Activated CD8-positive, alpha-beta T cell treated with anti-CD3 and anti-CD28 coated beads for 36 hours (primary cell): ENCODE measurements around the gene SH2D4B. TPM values are rescaled to one million over a fixed set of nuclear protein-coding genes. Genes with fewer than 3 reads are reported as not detected.

Source experiments
- ATAC-seq: fragments of 200-7000 bp; cut with Tn5 transposase; one replicate; pipeline ENCODE4 v1.10.0; 2021; ENCODE audit warnings: mild to moderate bottlenecking, moderate library complexity
- CTCF ChIA-PET: fragments of 350-600 bp; sonication (Branson Sonifier 250); formaldehyde crosslinking; loops from one replicate; lab custom pipeline; 2021; ENCODE audit warnings: antibody characterized with exemption; lab: Charles Lee
- POLR2A ChIA-PET: fragments of 350-600 bp; sonication (Branson Sonifier 250); formaldehyde crosslinking; loops from one replicate; lab custom pipeline; 2021; ENCODE audit warnings: antibody characterized with exemption; lab: Charles Lee
- DNase-seq: peaks from one replicate; pipeline ENCODE4 v3.0.0-alpha.2; 2020
- H3K27ac Mint-ChIP-seq: one replicate; pipeline ENCODE4 v1.8.0; 2021; ENCODE audit warnings: mild to moderate bottlenecking, mixed read lengths
- H3K27me3 Mint-ChIP-seq: one replicate; pipeline ENCODE4 v1.8.0; 2021; ENCODE audit warnings: mixed read lengths
- H3K36me3 Mint-ChIP-seq: one replicate; pipeline ENCODE4 v1.8.0; 2021; ENCODE audit warnings: low read depth, mixed read lengths
- H3K4me1 Mint-ChIP-seq: one replicate; pipeline ENCODE4 v1.8.0; 2021; ENCODE audit warnings: low read depth, mixed read lengths
- H3K4me3 Mint-ChIP-seq: one replicate; pipeline ENCODE4 v1.8.0; 2021; ENCODE audit warnings: mild to moderate bottlenecking, moderate library complexity, mixed read lengths
- H3K9me3 Mint-ChIP-seq: one replicate; pipeline ENCODE4 v1.8.0; 2021; ENCODE audit warnings: mixed read lengths
- intact Hi-C: fragments of 100-400 bp; cut with micrococcal nuclease; formaldehyde crosslinking; loops from one replicate; pipeline ENCODE4 v1.10.0; 2022
- total RNA-seq, 2 experiments: library from RNA; stranded (reverse); gene quantifications; one replicate each; pipeline ENCODE4 v1.2.3, GENCODE V29; 2021
- TF ChIP-seq, protein P1 (sequence below): fragments of 200-600 bp; IDR thresholded peaks from one replicate; pipeline ENCODE4 v1.8.0; 2022; ENCODE audit warnings: antibody characterized with exemption, mild to moderate bottlenecking

The SH2D4B gene
- total RNA-seq, 2 experiments from 2014 or later = 0.11 to 0.20 TPM

DNA sequence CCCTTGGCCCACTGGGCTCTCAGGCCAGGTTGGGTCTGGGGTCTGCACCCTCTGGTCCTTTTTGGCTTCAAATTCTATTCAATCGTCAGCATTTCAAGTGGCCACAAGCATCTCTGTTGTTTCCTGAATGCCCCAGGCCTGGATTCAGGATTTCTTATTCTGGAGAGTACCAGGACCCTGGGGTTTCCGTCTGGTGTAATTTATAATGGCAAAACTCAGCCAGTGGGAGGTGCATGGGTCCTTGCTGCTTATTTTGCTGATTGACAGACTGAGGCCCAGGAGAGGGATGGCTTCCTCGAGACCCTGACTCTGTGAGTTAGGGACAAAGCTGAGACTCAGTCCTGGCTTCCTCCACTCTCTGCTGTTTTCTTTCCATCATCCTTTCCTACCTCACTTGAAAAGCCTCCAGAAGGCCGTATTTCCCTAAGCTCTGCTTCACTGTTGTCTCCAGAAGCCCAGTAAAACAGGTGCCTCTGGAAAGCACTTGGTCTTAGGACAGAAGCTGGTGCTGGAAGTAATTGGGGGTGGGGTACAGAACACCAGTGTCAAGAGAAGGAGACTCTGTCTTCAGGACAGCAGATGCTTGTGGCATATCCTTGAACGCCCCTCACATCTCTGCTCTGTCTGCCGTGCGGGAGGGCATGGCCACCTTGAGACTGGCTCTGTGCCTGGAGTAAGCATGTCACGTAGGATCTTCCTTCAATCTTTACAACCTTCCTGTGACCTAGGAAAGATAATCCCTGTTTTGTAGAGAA, 39.4 kb upstream of the SH2D4B start:
- POLR2A ChIA-PET = interaction anchor here (0.6 to 10.2 kb wide), 16 partner anchors 11 to 90 kb away, joined by 3 to 113 read pairs (median 6); no protein-coding TSS in a partner anchor
- intact Hi-C loops = loop anchor here (2.0 kb wide), 1 partner anchor 45 kb away; no protein-coding TSS in a partner anchor
- peak overlapping the region; percentile 90 for H3K27ac Mint-ChIP-seq

DNA sequence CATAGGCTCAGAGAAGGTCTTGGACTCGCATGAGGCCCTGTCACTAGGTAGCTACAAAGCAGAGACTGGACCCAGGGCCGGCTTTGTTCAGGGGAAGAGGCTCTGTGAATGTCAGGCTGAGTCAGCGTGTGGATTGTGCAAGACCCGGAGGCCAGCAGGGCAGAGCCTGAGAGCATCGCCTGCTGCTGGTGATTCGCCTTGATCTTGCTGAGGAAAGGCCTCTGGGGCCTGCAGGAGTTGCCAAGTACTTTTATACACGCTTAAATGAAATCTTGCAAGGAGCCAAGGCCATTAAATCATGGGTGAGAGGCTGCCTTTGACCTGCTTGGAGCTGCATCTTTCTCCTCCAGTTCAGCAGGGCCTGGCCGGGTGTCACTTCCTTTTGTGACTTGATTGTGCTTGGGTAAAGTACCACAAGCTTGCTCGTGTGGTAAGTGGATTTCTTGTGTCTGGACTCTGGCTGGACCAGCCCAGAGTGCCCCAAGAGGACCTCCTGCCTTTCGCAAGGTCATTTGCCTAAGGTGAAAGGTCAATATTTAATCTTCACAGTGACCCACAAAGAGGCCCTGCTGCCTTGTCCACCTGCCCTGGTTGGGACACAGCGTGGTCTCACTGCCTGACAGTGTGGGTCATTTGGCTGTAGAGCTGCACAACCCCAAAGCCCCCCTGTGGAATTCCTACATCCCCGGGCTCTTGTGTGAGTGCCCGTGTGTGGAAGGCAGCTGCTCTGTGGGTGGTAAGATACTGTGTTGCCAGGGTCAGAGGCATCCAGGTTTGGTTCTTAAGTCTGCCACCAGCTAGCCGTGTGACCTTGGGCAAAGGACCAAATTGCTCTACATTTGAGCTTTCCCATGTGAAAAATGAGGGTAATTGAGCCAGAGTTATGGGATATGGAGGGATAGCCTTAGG, 38.6 kb upstream of the SH2D4B start:
- H3K9me3 Mint-ChIP-seq = peaks cover 9% of the 10 kb centered on the region
- peaks cover 49% of the 10 kb centered on the region for H3K36me3 Mint-ChIP-seq
- ChIA-PET CTCF (interaction anchor here (1.0 to 23.2 kb wide), 7 partner anchors 10 to 425 kb away, joined by 3 to 1114 read pairs (median 4); partner anchors contain the start of gene TSPAN14), POLR2A (interaction anchor here (0.6 to 10.2 kb wide), 14 partner anchors 12 to 78 kb away, joined by 3 to 113 read pairs (median 7); no protein-coding TSS in a partner anchor)
- H3K4me1 Mint-ChIP-seq = peaks cover 96% of the 10 kb centered on the region
- TF ChIP-seq, protein P1, sequence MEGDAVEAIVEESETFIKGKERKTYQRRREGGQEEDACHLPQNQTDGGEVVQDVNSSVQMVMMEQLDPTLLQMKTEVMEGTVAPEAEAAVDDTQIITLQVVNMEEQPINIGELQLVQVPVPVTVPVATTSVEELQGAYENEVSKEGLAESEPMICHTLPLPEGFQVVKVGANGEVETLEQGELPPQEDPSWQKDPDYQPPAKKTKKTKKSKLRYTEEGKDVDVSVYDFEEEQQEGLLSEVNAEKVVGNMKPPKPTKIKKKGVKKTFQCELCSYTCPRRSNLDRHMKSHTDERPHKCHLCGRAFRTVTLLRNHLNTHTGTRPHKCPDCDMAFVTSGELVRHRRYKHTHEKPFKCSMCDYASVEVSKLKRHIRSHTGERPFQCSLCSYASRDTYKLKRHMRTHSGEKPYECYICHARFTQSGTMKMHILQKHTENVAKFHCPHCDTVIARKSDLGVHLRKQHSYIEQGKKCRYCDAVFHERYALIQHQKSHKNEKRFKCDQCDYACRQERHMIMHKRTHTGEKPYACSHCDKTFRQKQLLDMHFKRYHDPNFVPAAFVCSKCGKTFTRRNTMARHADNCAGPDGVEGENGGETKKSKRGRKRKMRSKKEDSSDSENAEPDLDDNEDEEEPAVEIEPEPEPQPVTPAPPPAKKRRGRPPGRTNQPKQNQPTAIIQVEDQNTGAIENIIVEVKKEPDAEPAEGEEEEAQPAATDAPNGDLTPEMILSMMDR = no peak
- no peaks in the 10 kb centered on the region for H3K27me3 Mint-ChIP-seq
- H3K27ac Mint-ChIP-seq = peak overlapping the region; percentile 90
- peak overlapping the region; percentile 56 for H3K4me3 Mint-ChIP-seq
- intact Hi-C loops = loop anchor here (2.0 kb wide), 1 partner anchor 46 kb away; no protein-coding TSS in a partner anchor
- ATAC-seq = peak; percentile 78
- peak; percentile 89 for DNase-seq

More for the DNA sequence above, 39.4 kb upstream of the SH2D4B start:
- Mint-ChIP-seq H3K9me3 (peaks cover 9% of the 10 kb centered on the region), H3K27me3 (no peaks in the 10 kb centered on the region), H3K36me3 (peaks cover 54% of the 10 kb centered on the region), H3K4me3 (peak overlapping the region; percentile 56), H3K4me1 (peaks cover 96% of the 10 kb centered on the region)
- TF ChIP-seq, protein P1 = no peak
- CTCF ChIA-PET = interaction anchor here (1.3 to 23.2 kb wide), 5 partner anchors 9 to 120 kb away, joined by 4 to 1114 read pairs (median 7); partner anchors contain the start of gene TSPAN14
- DNase-seq (peak; percentile 20), ATAC-seq (peak; percentile 35)

DNA sequence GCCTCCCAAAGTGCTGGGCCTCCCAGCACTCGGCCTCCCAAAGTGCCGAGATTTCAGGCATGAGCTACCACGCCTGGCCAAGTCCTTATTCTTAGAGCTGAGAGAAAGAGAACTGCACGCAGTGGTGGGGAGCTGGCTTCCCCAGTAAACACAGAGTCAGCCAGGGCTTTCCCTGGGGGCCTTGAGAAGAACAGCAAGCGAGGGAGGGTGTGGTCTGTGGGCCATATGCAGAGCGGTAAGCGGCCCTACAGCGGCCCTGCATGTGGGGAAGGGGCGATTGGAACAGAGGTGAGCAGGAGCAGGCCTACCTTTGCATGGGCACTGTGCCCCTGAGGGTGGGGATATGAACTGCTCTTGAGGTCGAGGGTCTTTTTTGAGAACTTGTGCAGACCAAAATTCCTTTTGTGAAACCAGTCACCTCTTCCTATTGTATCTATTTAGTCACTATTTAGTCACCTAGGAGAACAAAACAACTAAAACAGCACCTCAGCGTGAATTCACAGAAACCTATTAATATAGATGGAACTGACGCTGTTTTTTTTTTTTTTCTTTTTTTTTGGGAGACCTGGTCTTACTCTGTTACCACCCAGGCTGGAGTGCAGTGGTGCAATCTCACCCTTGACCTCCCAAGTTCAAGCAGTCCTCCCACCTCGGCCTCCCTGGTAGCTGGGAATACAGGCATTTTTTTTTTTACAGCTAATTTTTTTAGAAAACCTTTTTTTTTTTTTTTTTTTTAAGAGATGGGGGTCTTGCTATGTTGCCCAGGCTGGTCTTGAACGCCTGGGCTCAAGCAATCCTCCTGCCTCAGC, 36.9 kb upstream of the SH2D4B start:
- DNase-seq (peak; percentile 77), ATAC-seq (peak; percentile 54)
- POLR2A ChIA-PET = interaction anchor here (0.6 to 10.2 kb wide), 7 partner anchors 14 to 62 kb away, joined by 3 to 113 read pairs (median 8); no protein-coding TSS in a partner anchor
- Mint-ChIP-seq H3K27ac (peak overlapping the region; percentile 90), H3K4me3 (peak overlapping the region; percentile 56), H3K4me1 (peaks cover 96% of the 10 kb centered on the region), H3K27me3 (no peaks in the 10 kb centered on the region), H3K9me3 (peaks cover 9% of the 10 kb centered on the region), H3K36me3 (peaks cover 36% of the 10 kb centered on the region)
- intact Hi-C loops = no loop called here
- CTCF ChIA-PET = interaction anchor here (1.0 to 23.2 kb wide), 8 partner anchors 11 to 423 kb away, joined by 3 to 1114 read pairs (median 5); partner anchors contain the start of gene TSPAN14
- TF ChIP-seq, protein P1 = no peak

DNA sequence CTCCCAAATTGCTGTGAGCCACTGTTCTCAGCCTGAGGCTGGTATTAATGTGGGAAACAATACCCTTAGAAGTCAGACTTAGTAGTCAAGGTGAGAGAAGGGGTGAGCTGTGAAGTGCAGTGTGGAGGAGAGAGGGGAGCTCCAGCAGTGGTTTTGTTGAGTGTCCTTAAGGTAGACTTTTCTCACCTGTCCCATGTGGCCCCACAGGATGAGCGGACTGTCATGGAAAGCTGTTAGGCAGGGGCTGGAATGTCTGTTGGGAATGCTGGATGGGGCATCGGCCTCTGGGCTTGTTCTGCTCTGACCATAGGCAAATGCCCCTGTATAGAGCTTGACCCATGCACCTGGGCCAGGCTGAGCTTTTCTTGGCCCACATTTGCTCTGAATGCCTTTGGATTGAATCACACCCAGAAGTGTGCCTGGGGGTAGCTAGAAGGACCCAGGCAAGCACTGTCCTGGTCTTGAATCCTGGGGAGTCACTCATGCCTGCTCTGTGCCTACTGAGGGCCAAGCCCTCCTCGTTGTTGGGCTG, 36.3 kb upstream of the SH2D4B start:
- Mint-ChIP-seq H3K4me1 (peaks cover 89% of the 10 kb centered on the region), H3K27me3 (no peaks in the 10 kb centered on the region), H3K27ac (peak overlapping the region; percentile 82), H3K4me3 (no peak overlapping the region), H3K9me3 (peaks cover 7% of the 10 kb centered on the region), H3K36me3 (peaks cover 30% of the 10 kb centered on the region)
- POLR2A ChIA-PET = interaction anchor here (0.7 to 10.2 kb wide), 8 partner anchors 10 to 94 kb away, joined by 3 to 113 read pairs (median 4); partner anchors contain the start of gene PRXL2A
- TF ChIP-seq, protein P1 = no peak
- CTCF ChIA-PET = interaction anchor here (1.6 to 23.2 kb wide), 4 partner anchors 10 to 123 kb away, joined by 7 to 1114 read pairs (median 84); partner anchors contain the start of gene TSPAN14
- intact Hi-C loops = no loop called here
- ATAC-seq (no peak), DNase-seq (peak; percentile 22)
